Neural progenitor cell (in vitro differentiated cells): Measurements from ENCODE around the gene CNEP1R1. TPM values are rescaled to one million over a fixed set of nuclear protein-coding genes. Genes with fewer than 3 reads are reported as not detected.
"Not testable (repeated sequence)": the region's sequence is repeated elsewhere in the genome, so short reads cannot be mapped to it uniquely, and the experiment has no call there.

Experiments
- DNase-seq: peaks from one replicate; pipeline ENCODE4 v3.0.0-alpha.2; 2016; ENCODE audit warnings: low spot score
- H2AFZ ChIP-seq: fragments of 200-600 bp; sonication (generic); replicated peaks from 2 replicates; pipeline ENCODE4 v1.6.1; 2016; ENCODE audit warnings: antibody characterized with exemption
- H3F3A ChIP-seq: fragments of 200-600 bp; sonication (generic); 2 replicates; pipeline ENCODE4 v1.6.1; 2016; ENCODE audit warnings: antibody characterized with exemption, low read depth
- H3K27ac ChIP-seq: fragments of 200-600 bp; sonication (generic); 2 replicates; pipeline ENCODE4 v1.5.1; 2016; ENCODE audit warnings: mild to moderate bottlenecking
- H3K27me3 ChIP-seq: fragments of 200-600 bp; sonication (generic); 2 replicates; pipeline ENCODE4 v1.6.1; 2016; ENCODE audit warnings: mild to moderate bottlenecking, moderate library complexity
- H3K36me3 ChIP-seq: fragments of 200-600 bp; sonication (generic); 2 replicates; pipeline ENCODE4 v1.5.1; 2016
- H3K4me1 ChIP-seq: fragments of 200-600 bp; sonication (generic); 2 replicates; pipeline ENCODE4 v1.6.1; 2016; ENCODE audit warnings: mixed run types
- H3K4me2 ChIP-seq: fragments of 200-600 bp; sonication (generic); 2 replicates; pipeline ENCODE4 v1.6.1; 2016
- H3K4me3 ChIP-seq: fragments of 200-600 bp; sonication (generic); 2 replicates; pipeline ENCODE4 v1.5.1; 2016
- H3K79me2 ChIP-seq: fragments of 200-600 bp; sonication (generic); 2 replicates; pipeline ENCODE4 v1.6.1; 2016; ENCODE audit warnings: low read depth
- H3K9ac ChIP-seq: fragments of 200-600 bp; sonication (generic); 2 replicates; pipeline ENCODE4 v1.6.1; 2016
- H3K9me3 ChIP-seq: fragments of 200-600 bp; sonication (generic); 2 replicates; pipeline ENCODE4 v1.5.1; 2016; ENCODE audit warnings: low read depth
- H4K20me1 ChIP-seq: fragments of 200-600 bp; sonication (generic); 2 replicates; pipeline ENCODE4 v1.6.1; 2016; ENCODE audit warnings: low read depth
- H3K27ac Mint-ChIP-seq: 3 replicates; pipeline ENCODE4 v1.8.0; 2021; ENCODE audit warnings: mixed read lengths
- H3K27me3 Mint-ChIP-seq: 2 replicates; pipeline ENCODE4 v1.8.0; 2022; ENCODE audit warnings: low read depth, mild to moderate bottlenecking, inconsistent platforms, moderate library complexity, mixed read lengths; ENCODE audit not compliant: insufficient read depth
- H3K36me3 Mint-ChIP-seq: 3 replicates; pipeline ENCODE4 v1.8.0; 2021; ENCODE audit warnings: mixed read lengths
- H3K4me1 Mint-ChIP-seq: 3 replicates; pipeline ENCODE4 v1.8.0; 2021; ENCODE audit warnings: mixed read lengths
- H3K4me3 Mint-ChIP-seq: 3 replicates; pipeline ENCODE4 v1.8.0; 2021; ENCODE audit warnings: mild to moderate bottlenecking, moderate library complexity, mixed read lengths
- H3K9me3 Mint-ChIP-seq: 3 replicates; pipeline ENCODE4 v1.8.0; 2020; ENCODE audit warnings: mixed read lengths
- CTCF ChIP-seq: fragments of 200-600 bp; sonication (generic); IDR thresholded peaks from 2 replicates; pipeline ENCODE4 v1.5.1; 2017; ENCODE audit warnings: antibody characterized with exemption, mild to moderate bottlenecking
- EZH2 ChIP-seq: fragments of 200-600 bp; sonication (generic); IDR thresholded peaks from 2 replicates; pipeline ENCODE4 v1.6.1; 2017; ENCODE audit warnings: antibody characterized with exemption, mild to moderate bottlenecking, moderate library complexity
- EZH2phosphoT487 ChIP-seq: fragments of 200-600 bp; sonication (generic); IDR thresholded peaks from 2 replicates; pipeline ENCODE4 v1.6.1; 2017; ENCODE audit warnings: antibody characterized with exemption
- total RNA-seq: library from RNA; depleted of rRNA; stranded (reverse); fragments of >200 nt; gene quantifications from 2 replicates; pipeline ENCODE4 v1.2.3, GENCODE V29; 2015; ENCODE audit warnings: low replicate concordance

CNEP1R1 gene
- total RNA-seq, 1 donor from 2014 or later: 52.7 TPM

- no peaks in the 10 kb centered on the region for H3K4me1 Mint-ChIP-seq
- no peaks in the 10 kb centered on the region for H3K4me1 ChIP-seq
- H3K4me3 Mint-ChIP-seq: no peak overlapping the region
- H3K9me3 ChIP-seq: no peaks in the 10 kb centered on the region
- no peak overlapping the region for H3K4me3 ChIP-seq
- no peak overlapping the region for H2AFZ ChIP-seq
- H3K79me2 ChIP-seq: no peaks in the 10 kb centered on the region
- no peaks in the 10 kb centered on the region for H3K27me3 ChIP-seq
- no peaks in the 10 kb centered on the region for H3K36me3 Mint-ChIP-seq
- no peak overlapping the region for H3K27ac Mint-ChIP-seq
- H3F3A ChIP-seq: no peaks in the 10 kb centered on the region
- H3K27ac ChIP-seq: no peak overlapping the region
- TF ChIP-seq EZH2 (no peak), EZH2phosphoT487 (no peak), CTCF (no peak)
- no peaks in the 10 kb centered on the region for H3K27me3 Mint-ChIP-seq
- H4K20me1 ChIP-seq: no peaks in the 10 kb centered on the region
- no peaks in the 10 kb centered on the region for H3K36me3 ChIP-seq
- no peak overlapping the region for H3K9ac ChIP-seq
- DNase-seq: no peak
- H3K9me3 Mint-ChIP-seq: peaks cover 5% of the 10 kb centered on the region
- no peak overlapping the region for H3K4me2 ChIP-seq
Observed at GRCh38 chr16:50007744-50008143, 17.3 kb upstream of the CNEP1R1 start.

DNA sequence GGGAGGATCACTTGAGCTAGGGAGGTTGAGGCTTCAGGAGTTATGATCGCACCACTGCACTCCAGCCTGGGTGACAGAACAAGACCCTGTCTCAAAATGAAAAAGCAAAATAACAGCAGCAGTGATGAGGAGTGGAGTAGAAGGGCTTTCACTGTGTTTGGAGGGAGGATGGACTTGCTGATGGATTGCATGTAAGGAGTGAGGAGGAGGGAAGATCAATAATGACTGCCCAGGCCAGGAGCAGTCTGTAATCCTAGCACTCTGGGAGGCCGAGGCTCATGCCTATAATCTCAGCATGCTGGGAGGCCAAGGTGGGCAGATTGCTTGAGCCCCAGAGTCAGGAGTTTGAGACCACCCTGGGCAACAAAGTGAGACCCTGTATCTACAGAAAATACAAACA lies 14.8 kb upstream of the CNEP1R1 start:
- Histone ChIP-seq H3F3A (no peaks in the 10 kb centered on the region), H2AFZ (no peak overlapping the region), H3K4me1 (no peaks in the 10 kb centered on the region), H3K36me3 (no peaks in the 10 kb centered on the region), H3K9ac (no peak overlapping the region), H3K9me3 (no peaks in the 10 kb centered on the region), H3K4me3 (no peak overlapping the region), H4K20me1 (no peaks in the 10 kb centered on the region), H3K79me2 (no peaks in the 10 kb centered on the region), H3K27me3 (no peaks in the 10 kb centered on the region), H3K4me2 (no peak overlapping the region), H3K27ac (no peak overlapping the region)
- no peak for DNase-seq
- no peak overlapping the region for H3K27ac Mint-ChIP-seq
- TF ChIP-seq EZH2 (no peak), EZH2phosphoT487 (no peak), CTCF (no peak)
- H3K36me3 Mint-ChIP-seq: no peaks in the 10 kb centered on the region
- H3K4me3 Mint-ChIP-seq: no peak overlapping the region
- H3K9me3 Mint-ChIP-seq: peaks cover 5% of the 10 kb centered on the region
- H3K27me3 Mint-ChIP-seq: peaks cover 2% of the 10 kb centered on the region
- no peaks in the 10 kb centered on the region for H3K4me1 Mint-ChIP-seq

- Histone ChIP-seq H3K9me3 (no peaks in the 10 kb centered on the region), H2AFZ (no peak overlapping the region), H4K20me1 (no peaks in the 10 kb centered on the region), H3K27me3 (no peaks in the 10 kb centered on the region), H3K36me3 (no peaks in the 10 kb centered on the region), H3K9ac (no peak overlapping the region), H3F3A (no peaks in the 10 kb centered on the region), H3K4me1 (no peaks in the 10 kb centered on the region), H3K79me2 (no peaks in the 10 kb centered on the region), H3K4me3 (no peak overlapping the region), H3K27ac (no peak overlapping the region), H3K4me2 (no peak overlapping the region)
- Mint-ChIP-seq H3K4me1 (no peaks in the 10 kb centered on the region), H3K36me3 (no peaks in the 10 kb centered on the region), H3K4me3 (no peak overlapping the region), H3K27ac (no peak overlapping the region), H3K9me3 (peaks cover 5% of the 10 kb centered on the region), H3K27me3 (peaks cover 2% of the 10 kb centered on the region)
- TF ChIP-seq CTCF (no peak), EZH2phosphoT487 (no peak), EZH2 (no peak)
- no peak for DNase-seq
Observed at GRCh38 chr16:50011707-50012106, 13.3 kb upstream of the CNEP1R1 start.

DNA sequence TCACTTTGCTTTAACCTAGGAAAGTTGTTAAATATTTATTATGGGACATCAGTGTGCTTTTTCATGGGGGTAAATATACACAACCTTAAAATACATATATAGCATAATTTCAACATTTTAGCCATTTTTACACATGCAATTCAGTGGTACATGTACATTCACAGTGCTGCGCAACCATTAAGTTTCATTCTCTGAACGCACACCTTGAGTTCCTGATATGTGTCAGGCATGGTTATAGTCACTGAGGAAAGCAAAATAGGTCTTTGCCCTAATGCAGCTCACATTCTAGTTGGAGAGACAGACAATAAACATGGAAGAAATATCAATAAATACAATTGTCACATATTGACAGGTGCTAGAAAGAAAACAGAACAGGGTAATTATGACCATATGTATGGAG lies 12.8 kb upstream of the CNEP1R1 start:
- Histone ChIP-seq H3K4me3 (no peak overlapping the region), H3K79me2 (no peaks in the 10 kb centered on the region), H3K36me3 (no peaks in the 10 kb centered on the region), H3K27ac (no peak overlapping the region), H3K9ac (no peak overlapping the region), H4K20me1 (no peaks in the 10 kb centered on the region), H3K9me3 (no peaks in the 10 kb centered on the region), H3K4me1 (no peaks in the 10 kb centered on the region), H3K27me3 (no peaks in the 10 kb centered on the region), H3F3A (no peaks in the 10 kb centered on the region), H3K4me2 (no peak overlapping the region), H2AFZ (no peak overlapping the region)
- Mint-ChIP-seq H3K4me3 (no peak overlapping the region), H3K27me3 (peaks cover 2% of the 10 kb centered on the region), H3K27ac (no peak overlapping the region), H3K9me3 (peaks cover 5% of the 10 kb centered on the region), H3K4me1 (no peaks in the 10 kb centered on the region), H3K36me3 (no peaks in the 10 kb centered on the region)
- TF ChIP-seq EZH2: no peak
- TF ChIP-seq CTCF: no peak
- TF ChIP-seq EZH2phosphoT487: no peak
- DNase-seq: no peak

- not testable (repeated sequence) for H3K4me2 ChIP-seq, H4K20me1 ChIP-seq, H3K9me3 Mint-ChIP-seq, H3K27ac Mint-ChIP-seq, H3K27me3 ChIP-seq, H3K79me2 ChIP-seq, H3K27ac ChIP-seq, H3K27me3 Mint-ChIP-seq, DNase-seq, H3K4me1 ChIP-seq, H3K4me3 ChIP-seq, H3K9me3 ChIP-seq, H3K36me3 Mint-ChIP-seq, H2AFZ ChIP-seq, H3K36me3 ChIP-seq, H3K4me3 Mint-ChIP-seq, H3F3A ChIP-seq, H3K4me1 Mint-ChIP-seq, H3K9ac ChIP-seq
Observed at GRCh38 chr16:50014211-50014610, 10.8 kb upstream of the CNEP1R1 start.
